Measurements from ENCODE around the gene TCERG1L.
"Not testable (repeated sequence)": the region's sequence is repeated elsewhere in the genome, so short reads cannot be mapped to it uniquely, and the experiment has no call there.

Gene TCERG1L

DNA sequence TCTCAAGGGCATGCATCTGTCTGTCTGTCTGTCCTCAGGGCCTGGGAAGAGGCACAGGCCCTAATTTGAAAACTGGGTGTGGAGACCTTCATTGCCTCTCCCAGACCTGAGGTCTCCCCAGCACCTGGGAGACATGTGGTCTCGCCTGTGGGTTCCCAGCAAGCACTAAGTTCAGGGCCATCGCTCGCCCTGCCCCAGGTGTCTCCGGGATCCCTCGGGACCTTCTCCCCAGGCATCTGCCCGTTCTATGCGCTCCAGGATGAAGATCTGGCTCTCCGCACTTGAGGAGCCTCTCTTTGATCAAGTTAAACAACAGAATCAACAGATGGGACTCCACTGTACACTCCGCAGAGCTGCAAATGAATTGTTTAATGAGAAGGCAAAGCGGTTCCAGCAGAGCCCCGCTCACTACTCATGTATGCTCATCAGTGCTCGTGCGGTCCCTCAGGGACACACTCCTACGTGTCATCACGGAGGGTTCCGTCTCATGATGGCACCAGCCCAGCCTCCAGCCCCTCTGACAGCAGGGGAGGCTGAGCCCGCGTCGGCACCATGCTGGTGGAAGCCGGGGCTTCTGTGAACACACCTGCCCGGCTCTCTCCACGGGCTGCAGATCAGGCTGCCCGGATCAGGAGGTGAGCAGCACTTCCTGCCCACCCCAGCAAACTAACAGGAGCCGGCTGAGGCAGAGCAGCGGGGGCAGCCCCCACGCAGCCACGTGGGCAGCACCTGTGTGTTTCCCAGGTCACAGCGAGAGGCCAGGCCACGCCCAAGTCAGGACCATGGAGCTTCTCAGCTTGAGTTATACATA is 132.8 kb downstream of the TCERG1L start:
- no peak overlapping the region for H3K4me3 ChIP-seq (replicated peaks; ENCODE audit: low read depth, low read length)

DNA sequence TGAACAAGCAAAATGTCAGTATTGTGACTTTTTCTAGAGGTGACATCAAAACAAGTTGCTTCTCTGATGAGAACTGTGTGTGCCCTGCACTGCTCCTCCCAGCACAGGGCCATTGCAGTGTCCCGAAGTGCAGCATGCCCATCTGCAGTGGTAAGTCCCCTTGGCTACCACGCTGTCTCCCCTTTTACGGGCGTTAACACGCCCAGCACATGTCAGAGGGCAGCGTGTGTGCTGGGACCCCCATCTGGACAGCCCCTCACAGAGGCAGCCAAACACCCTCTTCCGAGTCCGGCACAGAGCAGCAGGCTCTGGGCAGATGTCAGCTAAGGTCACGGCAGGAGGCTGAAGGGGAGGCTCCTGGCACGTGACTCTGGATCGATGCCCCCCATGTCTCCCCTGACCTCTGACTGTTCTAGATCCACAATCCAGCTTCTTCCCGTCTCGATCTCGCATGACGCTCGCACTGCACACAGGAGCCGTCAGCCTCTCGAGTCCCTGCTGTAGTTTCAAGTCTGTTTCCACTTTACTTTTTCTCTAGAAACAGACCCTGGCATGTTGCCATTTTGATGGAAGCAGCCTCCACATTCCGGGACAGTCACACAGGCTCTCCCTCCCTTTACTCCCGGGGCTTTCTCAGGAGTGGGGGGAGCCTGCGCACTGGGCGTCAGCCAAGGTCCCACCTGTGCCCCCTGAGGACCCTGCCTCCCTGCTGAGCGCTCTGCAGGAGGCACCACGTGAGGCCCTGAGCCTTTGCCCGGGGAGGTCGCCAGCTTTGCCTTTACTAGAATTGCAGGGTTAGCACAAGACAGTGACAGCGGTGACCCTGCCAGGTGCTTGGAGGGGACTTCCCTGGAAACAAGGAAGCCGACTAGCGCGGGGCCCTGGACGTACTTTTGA is 133.8 kb downstream of the TCERG1L start:
- H3K4me3 ChIP-seq (replicated peaks; ENCODE audit: low read depth, low read length): no peak overlapping the region
- DNase-seq (ENCODE audit: extremely low read depth, insufficient read length): no peak
- no peaks in the 10 kb centered on the region for H3K36me3 ChIP-seq (ENCODE audit: control insufficient read depth, insufficient read depth, low read length)
- TF ChIP-seq, protein P1, sequence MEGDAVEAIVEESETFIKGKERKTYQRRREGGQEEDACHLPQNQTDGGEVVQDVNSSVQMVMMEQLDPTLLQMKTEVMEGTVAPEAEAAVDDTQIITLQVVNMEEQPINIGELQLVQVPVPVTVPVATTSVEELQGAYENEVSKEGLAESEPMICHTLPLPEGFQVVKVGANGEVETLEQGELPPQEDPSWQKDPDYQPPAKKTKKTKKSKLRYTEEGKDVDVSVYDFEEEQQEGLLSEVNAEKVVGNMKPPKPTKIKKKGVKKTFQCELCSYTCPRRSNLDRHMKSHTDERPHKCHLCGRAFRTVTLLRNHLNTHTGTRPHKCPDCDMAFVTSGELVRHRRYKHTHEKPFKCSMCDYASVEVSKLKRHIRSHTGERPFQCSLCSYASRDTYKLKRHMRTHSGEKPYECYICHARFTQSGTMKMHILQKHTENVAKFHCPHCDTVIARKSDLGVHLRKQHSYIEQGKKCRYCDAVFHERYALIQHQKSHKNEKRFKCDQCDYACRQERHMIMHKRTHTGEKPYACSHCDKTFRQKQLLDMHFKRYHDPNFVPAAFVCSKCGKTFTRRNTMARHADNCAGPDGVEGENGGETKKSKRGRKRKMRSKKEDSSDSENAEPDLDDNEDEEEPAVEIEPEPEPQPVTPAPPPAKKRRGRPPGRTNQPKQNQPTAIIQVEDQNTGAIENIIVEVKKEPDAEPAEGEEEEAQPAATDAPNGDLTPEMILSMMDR (IDR thresholded peaks at IDR 0.05; ENCODE audit: insufficient read depth, low read length, poor library complexity, severe bottlenecking): no peak
- no peaks in the 10 kb centered on the region for H3K27me3 ChIP-seq (replicated peaks; ENCODE audit: control insufficient read depth, insufficient read depth, low read length)

More for the DNA sequence above, 132.8 kb downstream of the TCERG1L start:
- DNase-seq (ENCODE audit: extremely low read depth, insufficient read length): no peak
- Histone ChIP-seq H3K27me3 (replicated peaks; ENCODE audit: control insufficient read depth, insufficient read depth, low read length) (no peaks in the 10 kb centered on the region), H3K36me3 (ENCODE audit: control insufficient read depth, insufficient read depth, low read length) (no peaks in the 10 kb centered on the region)
- TF ChIP-seq, protein P1 (IDR thresholded peaks at IDR 0.05; ENCODE audit: insufficient read depth, low read length, poor library complexity, severe bottlenecking): no peak

DNA sequence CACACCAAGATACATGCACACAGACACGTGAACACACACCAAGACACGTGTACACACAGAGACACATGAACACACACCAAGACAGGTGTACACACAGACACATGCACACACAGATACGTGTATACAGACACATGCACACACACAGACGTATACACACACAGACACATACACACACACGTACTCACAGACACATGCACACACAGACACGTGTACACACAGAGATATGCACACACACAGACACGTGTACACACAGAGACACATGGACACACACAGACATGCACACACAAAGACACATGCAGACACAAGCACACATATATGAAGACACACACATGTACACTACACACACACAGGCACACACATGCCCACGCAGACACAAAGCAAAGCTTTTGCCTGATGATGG is 134.6 kb downstream of the TCERG1L start:
- Histone ChIP-seq H3K36me3 (ENCODE audit: control insufficient read depth, insufficient read depth, low read length) (no peaks in the 10 kb centered on the region), H3K27me3 (replicated peaks; ENCODE audit: control insufficient read depth, insufficient read depth, low read length) (no peaks in the 10 kb centered on the region), H3K4me3 (replicated peaks; ENCODE audit: low read depth, low read length) (no peak overlapping the region)
- no peak for DNase-seq (ENCODE audit: extremely low read depth, insufficient read length)
- TF ChIP-seq, protein P1 (IDR thresholded peaks at IDR 0.05; ENCODE audit: insufficient read depth, low read length, poor library complexity, severe bottlenecking): no peak

DNA sequence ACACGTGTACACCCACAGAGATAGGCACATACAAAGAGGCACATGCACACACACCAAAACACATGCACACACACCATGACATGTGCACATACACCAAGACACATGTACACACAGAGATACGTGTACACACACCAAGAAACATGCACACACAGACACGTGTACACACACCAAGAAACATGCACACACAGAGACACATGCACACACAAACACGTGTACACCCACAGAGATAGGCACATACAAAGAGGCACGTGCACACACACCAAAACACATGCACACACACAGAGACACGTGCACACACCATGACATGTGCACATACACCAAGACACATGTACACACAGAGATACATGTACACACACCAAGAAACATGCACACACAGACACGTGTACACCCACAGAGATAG is 135.2 kb downstream of the TCERG1L start:
- not testable (repeated sequence) for DNase-seq (ENCODE audit: extremely low read depth, insufficient read length); H3K4me3 ChIP-seq (replicated peaks; ENCODE audit: low read depth, low read length); H3K27me3 ChIP-seq (replicated peaks; ENCODE audit: control insufficient read depth, insufficient read depth, low read length); H3K36me3 ChIP-seq (ENCODE audit: control insufficient read depth, insufficient read depth, low read length)

DNA sequence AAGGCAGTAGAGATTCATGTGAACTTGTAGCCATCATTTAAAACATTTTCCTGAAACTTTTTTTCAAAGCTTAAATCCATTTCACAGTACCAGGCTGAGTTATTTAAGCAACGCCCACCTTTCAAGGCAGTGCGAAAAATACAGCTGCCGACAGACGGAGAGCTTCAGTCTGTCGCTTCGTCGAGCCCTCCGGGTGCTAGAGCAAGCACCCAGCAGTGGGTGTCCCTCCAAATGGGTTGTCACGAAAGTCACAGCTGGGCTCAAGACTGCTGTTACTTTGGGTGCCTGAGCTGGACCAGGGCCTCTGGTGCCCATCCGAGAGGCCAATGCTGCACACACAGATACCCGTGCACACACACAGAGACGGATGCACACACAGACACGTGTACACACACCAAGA is 135.6 kb downstream of the TCERG1L start:
- Histone ChIP-seq H3K27me3 (replicated peaks; ENCODE audit: control insufficient read depth, insufficient read depth, low read length) (no peaks in the 10 kb centered on the region), H3K36me3 (ENCODE audit: control insufficient read depth, insufficient read depth, low read length) (no peaks in the 10 kb centered on the region), H3K4me3 (replicated peaks; ENCODE audit: low read depth, low read length) (no peak overlapping the region)
- no peak for DNase-seq (ENCODE audit: extremely low read depth, insufficient read length)
- TF ChIP-seq, protein P1 (IDR thresholded peaks at IDR 0.05; ENCODE audit: insufficient read depth, low read length, poor library complexity, severe bottlenecking): no peak
